Measurements from ENCODE around the gene POU2F2.

POU2F2 gene

DNA sequence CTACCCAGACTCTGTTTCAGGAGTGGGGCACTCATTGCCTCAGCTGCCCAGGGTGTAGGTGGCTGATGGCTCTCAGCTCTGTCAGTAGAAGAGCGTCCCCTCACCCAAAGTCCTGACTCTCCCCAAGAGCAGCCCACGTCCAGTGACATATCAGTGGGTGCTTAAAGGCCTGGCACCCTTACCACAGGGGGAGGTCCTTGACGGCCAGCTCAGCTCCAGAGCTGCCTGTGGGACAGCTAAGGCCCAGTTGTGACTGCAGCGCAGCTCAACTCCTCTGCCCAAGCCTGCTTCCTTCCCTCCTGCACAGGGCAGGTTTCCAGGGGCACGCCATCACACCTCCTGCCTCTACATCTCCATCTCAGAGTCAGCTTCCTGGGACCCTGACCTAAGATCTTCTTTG is 94.6 kb downstream of the POU2F2 start:
- Histone ChIP-seq H3K27ac (ENCODE audit: low read depth, low read length) (no peak overlapping the region), H3K36me3 (ENCODE audit: insufficient read depth, low read length) (no peaks in the 10 kb centered on the region)

More for the DNA sequence above, 94.6 kb downstream of the POU2F2 start:
- H3K4me3 ChIP-seq (ENCODE audit: low read depth, low read length) = no peak overlapping the region
- no peaks in the 10 kb centered on the region for H3K79me2 ChIP-seq (ENCODE audit: control insufficient read depth, insufficient read depth, low read length, unreplicated experiment)
- H2AFZ ChIP-seq (ENCODE audit: low read length, unreplicated experiment) = no peak overlapping the region
- H3K4me1 ChIP-seq (ENCODE audit: control insufficient read depth, insufficient read depth, low read length, unreplicated experiment) = peaks cover 3% of the 10 kb centered on the region
- H3K27me3 ChIP-seq (ENCODE audit: insufficient read depth, low read length) = no peaks in the 10 kb centered on the region

Data from ACC112 (cell line).